Iris pigment epithelial cell (primary cell): Measurements from ENCODE around the gene LYSMD4.

Experiments used
- DNase-seq: peaks from one replicate; pipeline ENCODE4 v3.0.0-alpha.2; 2011; ENCODE audit warnings: low read depth

Gene LYSMD4

DNA sequence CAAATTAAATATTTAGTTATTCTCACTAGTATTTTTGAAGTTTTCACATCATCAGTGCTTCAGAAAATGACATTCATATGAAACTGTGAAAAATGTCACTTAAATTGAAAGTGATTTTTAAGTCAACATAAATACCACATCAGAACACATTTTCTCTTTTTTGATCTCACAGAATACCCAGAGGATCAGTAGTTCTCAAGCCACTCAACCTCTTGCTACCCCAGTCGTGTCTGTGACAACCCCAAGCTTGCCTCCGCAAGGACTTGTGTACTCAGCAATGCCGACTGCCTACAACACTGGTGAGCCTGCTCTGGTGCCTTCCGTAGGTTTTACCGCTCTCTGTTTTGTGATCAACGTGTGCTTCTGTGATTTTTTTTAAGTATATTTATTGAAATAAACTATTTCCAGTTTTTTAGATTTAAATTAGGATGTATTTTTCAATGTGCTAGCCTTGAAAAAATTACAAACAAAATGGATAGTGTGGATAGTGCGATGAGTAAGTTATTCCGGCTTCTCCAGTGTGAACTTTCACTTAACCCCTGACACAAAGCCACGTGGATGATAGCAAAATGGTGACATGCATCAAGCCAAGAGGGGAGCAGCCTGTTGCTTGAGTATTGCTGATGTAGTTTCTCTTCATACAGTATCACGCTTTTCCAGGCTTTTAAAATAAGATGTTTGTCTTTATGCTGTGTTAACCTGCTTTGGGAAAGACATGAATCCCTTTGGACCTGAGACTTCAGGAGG lies 26.5 kb downstream of the LYSMD4 start:
- no peak for DNase-seq

DNA sequence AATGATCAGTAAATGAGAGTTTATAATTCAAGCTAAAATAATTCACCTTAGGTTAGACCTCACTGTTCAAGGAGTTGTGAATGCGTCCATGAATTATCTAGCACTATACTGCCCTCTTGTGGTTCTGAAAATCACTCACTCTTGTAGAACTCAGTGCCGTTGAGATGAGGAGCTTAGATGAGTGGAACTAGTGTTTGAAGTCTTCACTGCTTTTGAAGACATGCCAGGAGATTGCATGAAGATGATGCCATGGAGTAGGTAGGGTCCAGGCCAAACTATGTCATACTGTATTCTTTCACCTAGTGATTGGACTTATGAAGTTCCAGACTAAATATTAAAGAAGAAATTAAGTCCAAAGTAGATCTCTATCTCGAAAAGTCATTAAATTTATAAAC lies 28.8 kb downstream of the LYSMD4 start:
- DNase-seq = peak; percentile 90

DNA sequence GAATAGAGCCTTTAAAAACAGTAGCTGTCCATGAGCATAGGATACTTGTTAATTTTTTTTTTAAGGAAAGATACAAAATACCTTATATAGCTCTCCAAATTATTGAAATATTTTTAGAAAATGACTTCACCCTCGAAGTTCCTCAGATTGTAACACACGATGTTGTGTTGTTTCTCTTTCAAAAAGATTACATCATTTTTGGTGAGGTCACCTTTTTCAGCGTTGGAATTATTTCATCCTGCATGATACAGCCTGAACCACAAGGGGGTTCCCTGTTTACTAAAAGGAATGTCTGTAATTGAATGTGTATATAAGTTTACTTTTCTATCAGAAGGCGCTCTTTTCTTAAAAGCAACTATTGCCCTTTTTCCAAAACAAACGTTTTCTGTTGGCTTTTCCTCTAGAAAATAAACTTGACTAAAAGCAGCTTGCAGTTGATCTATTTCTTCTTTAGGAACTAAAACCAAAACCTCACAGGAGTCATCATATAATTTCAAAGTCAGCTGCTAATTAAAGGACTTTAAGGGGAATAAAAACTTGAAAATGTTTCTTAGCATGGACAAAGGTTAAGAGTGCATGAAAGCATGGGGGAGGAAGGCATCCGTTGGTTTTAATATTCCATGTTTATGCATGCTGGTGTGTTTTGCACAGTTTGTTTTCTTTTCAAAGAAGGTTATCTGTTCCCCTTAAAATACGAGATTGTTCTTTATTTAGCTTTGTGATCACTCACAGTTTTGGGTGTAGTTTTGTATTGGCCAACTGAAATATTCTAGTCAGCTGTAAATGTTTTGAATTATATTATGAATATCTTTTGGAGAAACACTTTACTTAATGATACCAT lies 29.4 kb downstream of the LYSMD4 start:
- peak; percentile 94 for DNase-seq

DNA sequence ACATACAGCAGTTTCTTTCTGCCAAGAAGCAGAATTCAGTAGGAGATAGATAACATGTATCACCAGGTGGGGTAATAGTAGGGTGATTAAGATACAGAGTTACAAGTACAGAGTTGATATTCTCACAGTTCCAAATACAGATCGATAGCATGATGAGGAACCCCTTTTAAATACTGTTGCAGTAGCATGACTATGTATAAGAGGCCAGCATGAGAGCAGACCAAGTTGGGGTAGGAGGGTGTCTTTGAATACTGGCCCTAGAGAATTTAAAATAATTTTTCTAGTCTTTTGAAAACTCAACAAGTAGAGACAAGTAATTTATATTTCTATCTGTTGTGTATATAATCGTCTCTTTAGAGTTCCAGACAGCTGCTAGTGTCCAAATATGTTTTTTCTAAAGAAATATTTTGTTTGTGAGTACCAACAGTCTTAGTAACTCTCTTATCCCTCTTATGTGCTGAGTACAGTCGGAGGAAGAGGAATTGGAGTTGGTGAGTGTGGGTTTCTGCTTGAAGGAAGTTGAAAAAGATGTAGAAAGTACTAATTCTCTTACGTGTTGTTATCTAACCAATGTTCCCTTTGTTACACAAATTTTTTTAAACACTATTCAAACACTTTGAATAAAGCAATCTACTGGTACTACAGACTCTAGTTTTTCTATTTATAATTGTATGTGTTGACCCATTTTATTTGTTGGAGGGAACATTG lies 30.2 kb downstream of the LYSMD4 start:
- peak; percentile 56 for DNase-seq

DNA sequence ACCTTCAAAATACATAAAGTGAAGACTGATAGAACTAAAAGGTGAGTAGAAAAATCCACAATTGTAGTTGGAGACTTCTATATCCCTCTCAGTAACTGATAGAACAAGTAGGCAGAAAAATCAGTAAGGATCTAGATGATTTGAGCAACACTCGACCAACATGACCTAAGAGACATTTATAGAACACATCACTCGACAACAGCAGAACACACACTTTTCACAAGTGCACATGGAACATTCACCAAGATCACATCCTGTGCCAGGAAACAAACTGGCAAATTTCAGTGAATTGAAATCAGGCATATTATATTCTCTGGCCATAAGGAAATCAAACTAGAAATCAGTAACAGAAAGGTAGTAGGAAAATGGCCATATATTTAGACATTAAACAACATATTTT lies 37.1 kb downstream of the LYSMD4 start:
- DNase-seq = no peak

DNA sequence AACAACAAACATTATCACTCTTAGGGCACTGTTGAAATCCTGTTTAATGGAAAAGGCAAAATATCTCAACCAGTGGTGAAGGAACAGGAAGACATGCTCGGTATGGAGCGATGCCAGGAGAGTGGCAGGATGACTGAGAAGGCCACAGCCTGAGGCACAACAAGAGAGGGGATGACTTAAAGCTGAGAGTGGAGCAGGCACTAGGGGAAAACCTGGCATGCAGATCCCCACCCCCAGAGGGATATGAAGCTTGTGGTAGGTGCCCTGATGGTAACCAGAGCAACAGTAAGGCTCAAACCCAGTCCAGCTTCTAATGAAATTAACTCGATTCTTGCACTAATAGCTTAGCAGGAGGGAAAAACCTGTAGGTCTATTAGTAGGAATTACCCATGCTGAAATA lies 40.4 kb downstream of the LYSMD4 start:
- DNase-seq = no peak

DNA sequence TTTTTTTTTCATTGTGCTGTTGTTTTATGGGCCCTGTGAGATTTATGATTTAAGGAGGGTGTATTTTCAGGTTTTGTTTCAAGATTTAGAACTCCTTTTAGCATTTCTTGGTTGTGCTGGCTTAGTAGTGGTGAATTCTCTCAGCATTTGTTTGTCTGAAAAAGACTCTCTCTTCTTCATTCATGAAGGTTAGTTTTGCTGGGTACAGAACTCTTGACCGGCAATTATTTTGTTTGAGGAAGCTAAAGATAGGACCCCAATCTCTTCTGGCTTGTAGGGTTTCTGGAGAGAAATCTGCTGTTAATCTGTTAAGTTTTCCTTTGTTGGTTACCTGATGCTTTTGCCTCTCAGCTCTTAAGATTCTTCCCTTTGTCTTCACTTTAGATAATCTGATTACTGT lies 46.9 kb downstream of the LYSMD4 start:
- no peak for DNase-seq

DNA sequence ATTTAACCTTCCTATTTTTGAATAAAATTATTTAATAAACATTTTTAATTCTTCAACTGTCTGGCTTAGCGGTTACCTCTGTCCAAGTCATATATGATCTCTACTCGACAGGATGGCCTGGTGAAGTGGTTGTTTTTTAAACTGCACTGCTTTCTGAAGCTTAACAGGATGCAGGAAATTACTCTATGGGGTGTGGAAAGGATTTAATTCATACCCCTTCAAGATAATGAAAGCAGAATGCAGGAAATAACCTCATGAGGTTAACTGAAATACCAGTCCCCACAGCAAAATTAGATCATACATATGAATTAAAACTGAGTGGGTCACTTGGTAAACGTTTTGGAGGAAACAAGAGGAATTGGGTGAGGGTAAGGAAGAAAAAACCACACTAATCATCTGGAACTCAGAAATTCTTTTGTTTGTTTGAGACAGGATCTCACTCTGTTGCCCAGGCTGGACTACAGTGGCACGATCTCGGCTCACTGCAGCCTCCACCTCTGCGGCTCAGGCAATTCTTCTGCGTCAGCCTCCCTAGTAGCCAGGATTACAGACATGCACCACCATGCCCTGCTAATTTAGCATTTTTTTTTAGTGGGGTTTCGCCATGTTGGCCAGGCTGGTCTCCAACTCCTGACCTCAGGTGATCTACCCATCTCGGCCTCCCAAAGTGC lies 50.1 kb downstream of the LYSMD4 start:
- DNase-seq = peak; percentile 56

DNA sequence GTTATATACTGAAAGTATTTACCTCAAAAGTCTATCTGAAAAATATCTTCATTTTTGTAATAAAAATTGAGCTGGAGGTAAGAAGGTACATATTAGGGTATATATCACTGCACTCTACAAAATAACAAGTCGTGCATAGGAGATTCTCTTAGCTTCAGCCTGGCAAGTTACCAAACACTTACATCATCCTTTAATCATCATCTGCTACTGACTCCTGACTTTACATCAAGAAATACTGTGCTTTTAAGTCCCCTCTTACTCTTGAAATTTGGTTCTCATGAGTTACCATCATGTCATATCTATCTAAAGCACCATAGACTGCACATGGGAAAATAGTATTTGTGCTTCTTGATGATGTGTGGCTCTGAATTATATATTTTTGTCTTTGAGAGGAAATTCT lies 50.8 kb downstream of the LYSMD4 start:
- DNase-seq = peak; percentile 96

DNA sequence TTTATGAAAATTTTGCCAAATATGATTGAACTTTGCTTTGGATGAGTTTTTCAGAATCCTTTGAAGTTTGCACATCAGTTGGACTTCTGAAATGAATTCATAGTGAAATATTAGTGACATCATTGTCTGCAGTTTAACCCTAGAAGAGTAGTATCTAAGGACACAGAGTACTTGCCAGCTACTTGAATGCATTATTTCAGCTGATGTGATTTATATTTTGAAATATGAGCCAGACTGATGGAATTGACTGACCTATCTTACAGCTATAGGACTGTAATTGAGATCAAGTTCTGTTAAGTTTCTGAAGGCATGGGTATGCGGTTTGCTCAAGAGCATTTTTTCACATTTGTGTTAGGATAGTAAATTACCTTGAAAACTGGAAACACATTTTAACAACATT lies 51.2 kb downstream of the LYSMD4 start:
- DNase-seq = peak; percentile 50

DNA sequence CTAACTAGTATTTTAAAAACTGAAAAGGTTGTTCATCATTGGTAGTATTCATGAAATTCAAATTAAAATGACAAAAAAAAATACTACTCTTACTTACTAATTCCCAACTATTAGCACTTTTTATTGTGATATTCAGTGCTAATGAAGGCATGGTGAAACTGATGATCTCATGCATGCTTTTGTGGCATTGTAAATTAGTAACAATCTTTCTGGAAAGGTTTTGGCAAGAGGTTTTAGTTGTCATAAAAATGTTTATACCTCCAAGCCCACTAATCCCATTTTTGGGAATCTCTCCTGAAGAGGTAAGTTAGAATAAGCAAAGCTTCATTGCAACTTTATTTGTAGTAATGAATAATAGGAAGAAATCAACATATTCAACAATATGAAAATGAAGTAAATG lies 53.0 kb downstream of the LYSMD4 start:
- no peak for DNase-seq

DNA sequence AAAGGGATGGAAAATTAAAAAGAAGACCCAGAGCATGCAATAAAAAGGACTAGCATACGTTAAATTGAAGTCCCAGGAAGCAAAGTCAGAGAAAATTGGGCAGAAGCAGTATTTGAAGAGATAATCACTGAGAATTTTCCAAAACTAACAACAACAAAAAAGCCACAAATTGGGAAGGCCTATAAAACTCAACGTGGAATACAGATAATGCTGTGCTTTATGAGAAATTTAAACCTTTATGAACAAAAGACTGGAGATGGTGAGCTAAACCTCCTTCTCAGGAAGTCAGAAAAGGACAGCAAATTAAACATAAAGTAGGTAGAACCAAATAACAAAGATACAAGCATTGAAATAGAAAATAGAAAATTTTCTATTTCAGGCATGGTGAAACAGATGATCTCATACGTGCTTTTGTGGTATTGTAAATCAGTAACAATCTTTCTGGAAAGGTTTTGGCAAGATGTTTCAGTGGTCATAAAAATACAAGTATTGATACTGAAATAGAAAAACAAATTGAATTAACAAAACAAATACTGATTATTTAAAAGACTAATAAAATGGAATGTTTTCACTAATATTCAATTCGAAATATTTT lies 55.6 kb downstream of the LYSMD4 start:
- DNase-seq = no peak
